Thoracic aorta (tissue), 2 donors: ENCODE measurements around the gene LDLRAD4. TPM values are rescaled to one million over a fixed set of nuclear protein-coding genes. Genes with fewer than 3 reads are reported as not detected.

Experiments used
- ATAC-seq: fragments of 150-250 bp; one replicate; pipeline ENCODE4 v1.8.0; 2017; ENCODE audit warnings: low read depth; ENCODE audit not compliant: insufficient number of reproducible peaks, low FRiP score
- DNase-seq: peaks from one replicate; pipeline ENCODE4 v3.0.0-alpha.2; 2020; ENCODE audit warnings: low spot score
- H3K27ac ChIP-seq, 2 donors: fragments of 200-600 bp; sonication (generic); 1 replicate in 1 of 2; 2 replicates in 1 of 2; pipeline ENCODE4 v1.5.1; 2016; ENCODE audit warnings: mild to moderate bottlenecking in 2 of 2, moderate library complexity in 2 of 2
- H3K27me3 ChIP-seq: fragments of 200-600 bp; sonication (generic); replicated peaks from 2 replicates; pipeline ENCODE4 v1.6.0; 2016; ENCODE audit warnings: mild to moderate bottlenecking; ENCODE audit not compliant: insufficient read depth
- H3K36me3 ChIP-seq: fragments of 200-600 bp; sonication (generic); one replicate; pipeline ENCODE4 v1.5.1; 2016
- H3K4me1 ChIP-seq, 2 donors: fragments of 200-600 bp; sonication (generic); 1 replicate in 1 of 2; 2 replicates in 1 of 2; pipeline versions ENCODE4 v1.5.1 to v1.6.0; 2016; ENCODE audit warnings: low read depth in 2 of 2, mild to moderate bottlenecking in 1 of 2; ENCODE audit not compliant: control insufficient read depth in 1 of 2
- H3K4me3 ChIP-seq: fragments of 200-600 bp; sonication (generic); 2 replicates; pipeline ENCODE4 v1.5.1; 2016; ENCODE audit warnings: mild to moderate bottlenecking
- H3K9me3 ChIP-seq: fragments of 200-600 bp; sonication (generic); 2 replicates; pipeline ENCODE4 v1.5.1; 2016
- total RNA-seq, 2 donors: library from RNA; depleted of rRNA; stranded (reverse); fragments of >200 nt; gene quantifications; one replicate each; pipeline versions ENCODE4 v1.1.0 to v1.2.3, GENCODE V29; 2016
- TF ChIP-seq, protein P1 (sequence below): fragments of 200-600 bp; sonication (generic); IDR thresholded peaks from one replicate; pipeline ENCODE4 v1.5.1; 2019; ENCODE audit warnings: antibody characterized with exemption

Gene LDLRAD4
- total RNA-seq, 2 donors from 2014 or later: 98.4 to 135 TPM

DNA sequence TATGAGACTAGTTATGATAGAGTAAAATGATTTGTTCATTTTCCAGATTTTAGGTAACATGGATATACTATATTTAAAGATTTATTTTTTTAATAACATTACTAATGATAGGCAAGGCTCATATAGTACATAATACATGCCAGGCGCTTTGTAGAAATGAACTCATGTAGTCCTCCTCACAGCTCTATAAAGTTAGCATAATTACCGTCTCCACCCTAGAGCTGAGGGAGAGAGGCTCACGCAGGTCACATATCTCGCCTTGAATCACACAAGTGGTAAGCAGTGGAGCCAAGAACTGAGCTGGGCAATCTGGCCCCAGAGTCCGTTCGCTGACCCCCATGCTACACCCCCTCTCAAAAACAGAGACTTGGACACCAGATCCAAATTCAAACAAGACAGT is 285.3 kb downstream of the LDLRAD4 start:
- H3K4me1 ChIP-seq: peaks cover 11 to 56% of the 10 kb centered on the region in 2 donors
- DNase-seq (no peak), ATAC-seq (no peak)
- H3K4me3 ChIP-seq: no peak overlapping the region
- H3K27me3 ChIP-seq: no peaks in the 10 kb centered on the region
- TF ChIP-seq, protein P1, sequence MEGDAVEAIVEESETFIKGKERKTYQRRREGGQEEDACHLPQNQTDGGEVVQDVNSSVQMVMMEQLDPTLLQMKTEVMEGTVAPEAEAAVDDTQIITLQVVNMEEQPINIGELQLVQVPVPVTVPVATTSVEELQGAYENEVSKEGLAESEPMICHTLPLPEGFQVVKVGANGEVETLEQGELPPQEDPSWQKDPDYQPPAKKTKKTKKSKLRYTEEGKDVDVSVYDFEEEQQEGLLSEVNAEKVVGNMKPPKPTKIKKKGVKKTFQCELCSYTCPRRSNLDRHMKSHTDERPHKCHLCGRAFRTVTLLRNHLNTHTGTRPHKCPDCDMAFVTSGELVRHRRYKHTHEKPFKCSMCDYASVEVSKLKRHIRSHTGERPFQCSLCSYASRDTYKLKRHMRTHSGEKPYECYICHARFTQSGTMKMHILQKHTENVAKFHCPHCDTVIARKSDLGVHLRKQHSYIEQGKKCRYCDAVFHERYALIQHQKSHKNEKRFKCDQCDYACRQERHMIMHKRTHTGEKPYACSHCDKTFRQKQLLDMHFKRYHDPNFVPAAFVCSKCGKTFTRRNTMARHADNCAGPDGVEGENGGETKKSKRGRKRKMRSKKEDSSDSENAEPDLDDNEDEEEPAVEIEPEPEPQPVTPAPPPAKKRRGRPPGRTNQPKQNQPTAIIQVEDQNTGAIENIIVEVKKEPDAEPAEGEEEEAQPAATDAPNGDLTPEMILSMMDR: no peak
- H3K27ac ChIP-seq: peak overlapping the region in 1 of 2 donors; percentile 24
- no peaks in the 10 kb centered on the region for H3K9me3 ChIP-seq
- H3K36me3 ChIP-seq: no peaks in the 10 kb centered on the region

DNA sequence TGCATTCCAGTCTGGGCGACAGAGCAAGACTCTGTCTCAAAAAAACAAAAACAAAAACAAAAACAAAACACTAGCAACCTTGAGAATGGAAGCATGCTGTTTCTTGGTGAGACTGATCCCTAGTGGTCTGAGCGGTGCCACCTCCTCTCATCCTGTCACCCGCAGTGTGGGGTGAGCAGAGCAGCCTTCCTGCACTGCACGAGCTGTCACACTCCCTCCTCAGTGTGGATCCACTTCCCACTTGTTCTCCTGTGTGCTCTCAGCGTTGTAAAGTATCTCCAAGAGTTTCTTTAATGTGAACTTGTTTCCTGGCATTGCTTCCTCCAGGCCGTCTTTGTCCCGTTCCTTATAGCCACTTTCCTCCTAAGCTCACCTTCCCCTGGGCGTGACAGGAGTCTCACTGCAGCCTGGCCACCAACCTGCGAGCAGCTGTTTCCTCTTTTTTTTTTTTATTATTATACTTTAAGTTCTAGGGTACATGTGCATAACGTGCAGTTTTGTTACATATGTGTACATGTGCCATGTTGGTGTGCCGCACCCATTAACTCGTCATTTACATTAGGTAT is 287.3 kb downstream of the LDLRAD4 start:
- H3K27ac ChIP-seq: no peak overlapping the region
- DNase-seq (no peak), ATAC-seq (no peak)
- no peaks in the 10 kb centered on the region for H3K27me3 ChIP-seq
- TF ChIP-seq, protein P1: no peak
- no peaks in the 10 kb centered on the region for H3K9me3 ChIP-seq
- H3K4me3 ChIP-seq: no peak overlapping the region
- H3K4me1 ChIP-seq: peaks cover 7 to 46% of the 10 kb centered on the region in 2 donors
- H3K36me3 ChIP-seq: no peaks in the 10 kb centered on the region

DNA sequence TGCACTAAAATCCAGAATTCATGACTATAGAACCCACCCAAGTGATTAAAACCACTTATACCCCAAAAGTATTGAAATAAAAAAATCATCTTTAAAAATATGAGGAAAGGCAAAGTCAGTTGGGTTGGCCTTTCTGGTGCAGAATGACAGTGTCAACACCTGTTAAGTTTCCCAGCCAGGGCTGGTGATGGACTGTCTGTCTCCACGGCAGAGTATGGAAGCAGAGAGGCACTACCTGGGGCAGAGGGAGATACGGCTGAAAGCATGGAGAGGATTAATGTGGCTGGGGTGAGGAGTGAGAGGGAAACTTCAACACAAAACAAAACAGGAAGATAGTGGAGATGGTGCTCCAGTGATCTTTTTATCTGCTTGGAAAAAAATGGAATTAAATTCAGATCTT is 292.0 kb downstream of the LDLRAD4 start:
- DNase-seq (no peak), ATAC-seq (no peak)
- Histone ChIP-seq H3K4me3 (no peak overlapping the region), H3K9me3 (no peaks in the 10 kb centered on the region), H3K36me3 (no peaks in the 10 kb centered on the region), H3K27me3 (no peaks in the 10 kb centered on the region), H3K4me1 (peaks cover 6 to 50% of the 10 kb centered on the region in 2 donors), H3K27ac (no peak overlapping the region)
- TF ChIP-seq, protein P1: no peak

DNA sequence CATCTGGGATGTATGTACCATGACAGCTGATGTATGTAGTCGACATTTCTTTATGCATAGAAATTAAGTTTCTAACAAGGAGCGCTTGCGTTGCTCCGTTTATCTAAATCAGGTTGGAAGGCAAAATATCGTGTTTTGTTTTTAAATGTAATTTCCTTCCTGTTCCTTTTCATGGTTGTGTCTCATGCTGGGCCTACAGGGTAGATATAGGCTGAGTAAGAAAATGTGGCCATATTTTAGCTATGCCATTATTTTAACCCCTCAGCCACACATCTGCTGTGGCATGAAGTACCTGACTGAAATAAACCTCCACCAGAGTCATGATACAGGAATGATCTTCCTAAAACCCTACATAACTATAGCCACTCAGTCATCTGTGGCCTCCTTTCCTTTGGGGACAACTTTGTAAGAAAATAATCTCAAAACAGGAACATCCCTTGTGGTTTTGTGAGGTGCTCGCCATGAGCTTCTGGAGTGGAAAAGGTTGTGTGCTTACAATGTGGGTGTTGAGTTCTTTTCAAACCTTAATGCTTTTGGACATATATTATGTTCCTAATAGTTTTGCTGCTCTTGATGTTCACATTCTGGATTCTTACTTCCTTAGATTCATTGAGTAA is 293.5 kb downstream of the LDLRAD4 start:
- Histone ChIP-seq H3K27ac (no peak overlapping the region), H3K36me3 (no peaks in the 10 kb centered on the region), H3K4me3 (no peak overlapping the region), H3K27me3 (no peaks in the 10 kb centered on the region), H3K9me3 (no peaks in the 10 kb centered on the region), H3K4me1 (peaks cover 6 to 50% of the 10 kb centered on the region in 2 donors)
- no peak for ATAC-seq
- TF ChIP-seq, protein P1: no peak
- DNase-seq: no peak

DNA sequence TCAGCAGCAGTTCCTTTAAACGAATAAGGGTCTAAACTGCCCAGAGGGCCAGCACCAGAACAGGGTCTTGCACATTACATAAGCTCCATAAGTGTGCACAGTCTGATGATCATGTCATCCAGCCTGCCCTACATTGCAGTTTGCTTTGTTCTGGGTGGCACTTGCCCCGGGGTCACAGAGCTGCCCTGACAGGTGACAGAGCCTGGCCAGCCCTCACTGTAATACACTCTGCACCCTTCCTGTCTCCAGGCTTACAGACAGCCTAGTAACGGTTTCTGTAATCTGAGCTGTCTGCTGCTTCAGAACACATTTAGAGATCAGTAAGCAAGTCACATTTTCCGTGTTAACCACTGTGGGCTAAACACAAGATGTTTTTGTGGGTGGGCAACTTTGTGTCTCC is 294.5 kb downstream of the LDLRAD4 start:
- Histone ChIP-seq H3K4me3 (no peak overlapping the region), H3K36me3 (no peaks in the 10 kb centered on the region), H3K9me3 (no peaks in the 10 kb centered on the region), H3K27ac (no peak overlapping the region), H3K4me1 (peaks cover 6 to 42% of the 10 kb centered on the region in 2 donors), H3K27me3 (no peaks in the 10 kb centered on the region)
- TF ChIP-seq, protein P1: no peak
- DNase-seq: no peak
- no peak for ATAC-seq
